ENCODE results near the gene MED31.

- TF ChIP-seq CTCF (IDR thresholded peaks at IDR 0.05; ENCODE audit: low read depth, low read length) (no peak), POLR2A (IDR thresholded peaks at IDR 0.05; ENCODE audit: extremely low read depth, insufficient read length) (no peak), MAX (IDR thresholded peaks at IDR 0.05; ENCODE audit: low read depth, low read length) (no peak)
Measured at GRCh38 chr17:6637458-6637840, 14.0 kb downstream of the MED31 start.
